Upper lobe of left lung (tissue), 4 donors: Measurements from ENCODE around the gene UBE2D4.
"Not testable (repeated sequence)": the region's sequence is repeated elsewhere in the genome, so short reads cannot be mapped to it uniquely, and the experiment has no call there.

Experiments used
- EP300 ChIP-seq, 4 donors: sonication (generic); formaldehyde crosslinking; IDR thresholded peaks; one replicate each; pipeline ENCODE4 v1.5.1; 2017; ENCODE audit warnings: antibody characterized with exemption in 4 of 4, control low read depth in 2 of 4
- POLR2A ChIP-seq, 4 donors: fragments of 450-650 bp; IDR thresholded peaks; one replicate each; pipeline ENCODE4 v1.5.1; 2016 to 2017; ENCODE audit warnings: antibody characterized with exemption in 4 of 4, mild to moderate bottlenecking in 2 of 4
- TF ChIP-seq, protein P1 (sequence below), 6 experiments: fragments of 450-650 bp in 4 of 6; fragments of 200-600 bp in 2 of 6; sonication (generic) in 2 of 6; IDR thresholded peaks; one replicate each; pipeline ENCODE4 v1.5.1; 2016 to 2019; ENCODE audit warnings: antibody characterized with exemption in 6 of 6

GRCh38 chr7:43974725-43975482 lies 48.7 kb downstream of the UBE2D4 start:
- TF ChIP-seq, protein P1, sequence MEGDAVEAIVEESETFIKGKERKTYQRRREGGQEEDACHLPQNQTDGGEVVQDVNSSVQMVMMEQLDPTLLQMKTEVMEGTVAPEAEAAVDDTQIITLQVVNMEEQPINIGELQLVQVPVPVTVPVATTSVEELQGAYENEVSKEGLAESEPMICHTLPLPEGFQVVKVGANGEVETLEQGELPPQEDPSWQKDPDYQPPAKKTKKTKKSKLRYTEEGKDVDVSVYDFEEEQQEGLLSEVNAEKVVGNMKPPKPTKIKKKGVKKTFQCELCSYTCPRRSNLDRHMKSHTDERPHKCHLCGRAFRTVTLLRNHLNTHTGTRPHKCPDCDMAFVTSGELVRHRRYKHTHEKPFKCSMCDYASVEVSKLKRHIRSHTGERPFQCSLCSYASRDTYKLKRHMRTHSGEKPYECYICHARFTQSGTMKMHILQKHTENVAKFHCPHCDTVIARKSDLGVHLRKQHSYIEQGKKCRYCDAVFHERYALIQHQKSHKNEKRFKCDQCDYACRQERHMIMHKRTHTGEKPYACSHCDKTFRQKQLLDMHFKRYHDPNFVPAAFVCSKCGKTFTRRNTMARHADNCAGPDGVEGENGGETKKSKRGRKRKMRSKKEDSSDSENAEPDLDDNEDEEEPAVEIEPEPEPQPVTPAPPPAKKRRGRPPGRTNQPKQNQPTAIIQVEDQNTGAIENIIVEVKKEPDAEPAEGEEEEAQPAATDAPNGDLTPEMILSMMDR (IDR thresholded peaks at IDR 0.05): not testable (repeated sequence)
- not testable (repeated sequence) for TF ChIP-seq POLR2A, EP300 (IDR thresholded peaks at IDR 0.05)
